Hepatocyte (in vitro differentiated cells): ENCODE measurements around the gene ORM1.

Source experiments
- CTCF ChIP-seq: fragments of 200-600 bp; sonication (generic); IDR thresholded peaks from 2 replicates; pipeline ENCODE4 v1.5.1; 2016; ENCODE audit warnings: antibody characterized with exemption, mild to moderate bottlenecking; ENCODE audit not compliant: poor library complexity
- EZH2 ChIP-seq: fragments of 200-600 bp; sonication (generic); IDR thresholded peaks from 2 replicates; pipeline ENCODE4 v1.6.1; 2016; ENCODE audit warnings: antibody characterized with exemption, mild to moderate bottlenecking, borderline replicate concordance
- EZH2phosphoT487 ChIP-seq: fragments of 200-600 bp; sonication (generic); IDR thresholded peaks from one replicate; pipeline ENCODE4 v1.6.1; 2018; ENCODE audit warnings: antibody characterized with exemption, mild to moderate bottlenecking, low read depth, moderate library complexity; ENCODE audit not compliant: unreplicated experiment, severe bottlenecking

GRCh38 chr9:114327749-114328148, 4.9 kb downstream of the ORM1 start:
- TF ChIP-seq EZH2 (no peak), CTCF (no peak), EZH2phosphoT487 (no peak)
